ENCODE data around the gene ZNF362. TPM values are rescaled to one million over a fixed set of nuclear protein-coding genes. Genes with fewer than 3 reads are reported as not detected.
A peak's percentile ranks its signal among the peaks of the same experiment; 100 is the strongest.

ZNF362 gene
- total and polyA plus RNA-seq, 8 donors: 1.3 to 49.8 (median 8.8) TPM

DNA sequence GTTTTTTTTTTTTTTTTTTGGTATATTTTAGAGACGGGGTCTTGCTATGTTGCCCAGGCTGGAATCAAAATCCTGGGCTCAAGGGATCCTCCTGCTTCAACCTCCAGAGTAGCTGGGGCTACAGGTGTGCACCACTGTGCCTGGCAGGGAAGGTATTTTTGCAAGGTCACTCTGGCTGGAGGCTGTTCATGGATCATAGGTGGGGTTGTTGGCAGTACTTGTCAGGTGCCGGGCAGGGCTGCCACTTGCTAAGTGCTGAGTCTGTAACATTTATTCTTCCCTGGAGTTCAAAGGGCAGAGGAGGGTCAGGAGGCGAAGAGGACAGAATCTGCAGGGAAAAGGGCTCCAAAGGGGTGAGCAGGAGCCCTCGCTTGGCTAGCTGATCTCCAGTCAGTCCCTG is 40.5 kb downstream of the ZNF362 start:
- no peak overlapping the region for H3K4me3 ChIP-seq
- intact Hi-C loops (cut with DNase I; ENCODE audit: low total_unique reads): loop anchor here (2.0 to 10.0 kb wide), 2 partner anchors 70 to 168 kb away; no protein-coding TSS in a partner anchor
- H3K27me3 ChIP-seq: no peaks in the 10 kb centered on the region
- no peaks in the 10 kb centered on the region for H3K9me3 ChIP-seq
- DNase-seq: peak in 1 of 2 donors; percentile 31
- TF ChIP-seq EP300 (IDR thresholded peaks at IDR 0.05) (no peak), POLR2AphosphoS5 (IDR thresholded peaks at IDR 0.05) (no peak), POLR2A (IDR thresholded peaks at IDR 0.05) (no peak)
- TF ChIP-seq, protein P1, sequence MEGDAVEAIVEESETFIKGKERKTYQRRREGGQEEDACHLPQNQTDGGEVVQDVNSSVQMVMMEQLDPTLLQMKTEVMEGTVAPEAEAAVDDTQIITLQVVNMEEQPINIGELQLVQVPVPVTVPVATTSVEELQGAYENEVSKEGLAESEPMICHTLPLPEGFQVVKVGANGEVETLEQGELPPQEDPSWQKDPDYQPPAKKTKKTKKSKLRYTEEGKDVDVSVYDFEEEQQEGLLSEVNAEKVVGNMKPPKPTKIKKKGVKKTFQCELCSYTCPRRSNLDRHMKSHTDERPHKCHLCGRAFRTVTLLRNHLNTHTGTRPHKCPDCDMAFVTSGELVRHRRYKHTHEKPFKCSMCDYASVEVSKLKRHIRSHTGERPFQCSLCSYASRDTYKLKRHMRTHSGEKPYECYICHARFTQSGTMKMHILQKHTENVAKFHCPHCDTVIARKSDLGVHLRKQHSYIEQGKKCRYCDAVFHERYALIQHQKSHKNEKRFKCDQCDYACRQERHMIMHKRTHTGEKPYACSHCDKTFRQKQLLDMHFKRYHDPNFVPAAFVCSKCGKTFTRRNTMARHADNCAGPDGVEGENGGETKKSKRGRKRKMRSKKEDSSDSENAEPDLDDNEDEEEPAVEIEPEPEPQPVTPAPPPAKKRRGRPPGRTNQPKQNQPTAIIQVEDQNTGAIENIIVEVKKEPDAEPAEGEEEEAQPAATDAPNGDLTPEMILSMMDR (IDR thresholded peaks at IDR 0.05): no peak
- H3K4me1 ChIP-seq: peaks cover 13 to 53% (median 28%) of the 10 kb centered on the region in 4 donors
- 57 to 81% (median 73%) methylated on average over 4 of the region's 4 CpGs for WGBS, 5 donors
- H3K27ac ChIP-seq: peak overlapping the region in 1 of 5 donors; percentile 15
- H3K36me3 ChIP-seq: peaks cover 9 to 74% (median 60%) of the 10 kb centered on the region in 4 donors

DNA sequence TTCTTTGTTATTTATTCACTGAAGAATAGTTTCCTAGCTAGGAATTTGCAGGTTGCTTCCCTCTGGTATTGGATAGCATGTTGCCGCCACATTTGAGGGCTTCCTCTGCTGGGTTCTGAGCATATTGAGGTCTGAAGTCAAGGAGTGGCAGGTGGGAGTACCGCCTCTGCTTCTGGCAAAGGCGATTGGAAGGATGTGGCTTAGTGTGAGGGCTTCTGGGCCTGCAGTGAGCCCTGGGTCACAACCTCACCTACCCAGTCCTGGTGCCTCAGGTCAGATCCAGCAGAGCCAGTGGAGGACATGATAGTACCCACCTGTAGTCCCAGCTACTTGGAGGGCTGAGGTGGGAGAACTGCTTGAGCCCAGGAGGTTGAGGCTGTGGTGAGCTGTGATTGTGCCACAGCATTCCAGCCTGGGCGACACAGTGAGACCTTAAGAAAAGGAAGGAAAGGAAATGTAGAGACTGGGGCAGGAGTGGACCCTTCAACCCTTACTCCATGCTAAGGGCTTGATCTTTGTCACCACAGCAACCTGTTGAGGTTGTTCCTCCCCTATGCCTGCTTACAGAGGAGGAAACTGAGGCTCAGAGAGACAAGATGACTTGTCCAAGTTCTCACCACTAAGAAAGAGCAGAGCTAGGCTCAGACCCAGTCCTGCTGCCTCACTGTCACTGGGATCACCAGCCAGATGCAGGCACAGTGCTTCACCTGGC is 41.8 kb downstream of the ZNF362 start:
- peak overlapping the region in 2 of 5 donors; percentile 30 to 73 for H3K27ac ChIP-seq
- WGBS, 5 donors: 91 to 97% (median 94%) methylated on average over 4 of the region's 4 CpGs
- H3K27me3 ChIP-seq: no peaks in the 10 kb centered on the region
- TF ChIP-seq POLR2AphosphoS5 (IDR thresholded peaks at IDR 0.05): no peak
- TF ChIP-seq EP300 (IDR thresholded peaks at IDR 0.05): no peak
- TF ChIP-seq, protein P1 (IDR thresholded peaks at IDR 0.05): no peak
- TF ChIP-seq POLR2A (IDR thresholded peaks at IDR 0.05): no peak
- no peak for DNase-seq
- H3K4me3 ChIP-seq: no peak overlapping the region
- H3K36me3 ChIP-seq: peaks cover 9 to 70% (median 56%) of the 10 kb centered on the region in 4 donors
- H3K9me3 ChIP-seq: no peaks in the 10 kb centered on the region
- intact Hi-C loops (cut with DNase I; ENCODE audit: low total_unique reads): loop anchor here (2.0 to 10.0 kb wide), 2 partner anchors 69 to 167 kb away; no protein-coding TSS in a partner anchor
- peaks cover 13 to 48% (median 30%) of the 10 kb centered on the region in 4 donors for H3K4me1 ChIP-seq

DNA sequence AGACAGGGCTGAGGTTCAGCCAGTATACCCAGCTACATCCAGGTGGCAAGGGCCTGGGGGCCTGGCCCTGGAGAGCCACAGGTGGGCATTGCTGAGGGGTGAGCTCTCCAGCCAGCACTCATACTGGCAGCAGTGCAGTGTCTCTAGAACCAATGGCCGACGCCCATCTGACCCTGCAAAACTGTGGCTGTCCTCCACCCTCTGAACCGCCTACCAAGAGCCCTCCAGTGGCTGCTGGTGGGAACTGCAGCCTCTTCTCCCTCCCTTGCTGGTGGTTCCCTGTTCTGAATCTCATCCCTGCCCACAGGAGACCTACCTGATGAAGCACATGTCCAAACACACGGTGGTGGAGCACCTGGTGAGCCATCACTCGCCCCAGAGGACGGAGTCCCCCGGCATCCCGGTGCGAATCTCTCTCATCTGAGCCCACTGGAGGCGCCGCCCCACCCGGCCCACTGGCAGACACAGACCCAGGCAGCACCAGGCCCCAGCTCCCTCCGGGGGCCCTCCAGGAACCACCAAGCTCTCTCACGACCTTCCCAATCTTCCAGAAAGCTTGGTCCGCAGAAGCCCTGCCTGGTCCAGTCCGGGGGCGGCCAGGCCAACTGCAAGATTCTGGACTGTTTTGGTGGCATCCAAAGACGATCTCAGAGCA is 42.5 kb downstream of the ZNF362 start:
- intact Hi-C loops (cut with DNase I; ENCODE audit: low total_unique reads): loop anchor here (10.0 kb wide), 1 partner anchor 166 kb away; no protein-coding TSS in a partner anchor
- Histone ChIP-seq H3K27me3 (no peaks in the 10 kb centered on the region), H3K4me3 (no peak overlapping the region), H3K4me1 (peaks cover 13 to 45% (median 30%) of the 10 kb centered on the region in 4 donors), H3K27ac (peak overlapping the region in 2 of 5 donors; percentile 30 to 73), H3K9me3 (no peaks in the 10 kb centered on the region), H3K36me3 (peaks cover 9 to 63% (median 49%) of the 10 kb centered on the region in 4 donors)
- DNase-seq: peak; percentile 78 to 81
- TF ChIP-seq POLR2A (IDR thresholded peaks at IDR 0.05): no peak
- TF ChIP-seq, protein P1 (IDR thresholded peaks at IDR 0.05): peak in 5 of 7 experiments; percentile 79 to 94 (median 91)
- whole genome bisulfite sequencing, 5 donors: 68 to 78% (median 72%) methylated on average over 18 of the region's 18 CpGs

DNA sequence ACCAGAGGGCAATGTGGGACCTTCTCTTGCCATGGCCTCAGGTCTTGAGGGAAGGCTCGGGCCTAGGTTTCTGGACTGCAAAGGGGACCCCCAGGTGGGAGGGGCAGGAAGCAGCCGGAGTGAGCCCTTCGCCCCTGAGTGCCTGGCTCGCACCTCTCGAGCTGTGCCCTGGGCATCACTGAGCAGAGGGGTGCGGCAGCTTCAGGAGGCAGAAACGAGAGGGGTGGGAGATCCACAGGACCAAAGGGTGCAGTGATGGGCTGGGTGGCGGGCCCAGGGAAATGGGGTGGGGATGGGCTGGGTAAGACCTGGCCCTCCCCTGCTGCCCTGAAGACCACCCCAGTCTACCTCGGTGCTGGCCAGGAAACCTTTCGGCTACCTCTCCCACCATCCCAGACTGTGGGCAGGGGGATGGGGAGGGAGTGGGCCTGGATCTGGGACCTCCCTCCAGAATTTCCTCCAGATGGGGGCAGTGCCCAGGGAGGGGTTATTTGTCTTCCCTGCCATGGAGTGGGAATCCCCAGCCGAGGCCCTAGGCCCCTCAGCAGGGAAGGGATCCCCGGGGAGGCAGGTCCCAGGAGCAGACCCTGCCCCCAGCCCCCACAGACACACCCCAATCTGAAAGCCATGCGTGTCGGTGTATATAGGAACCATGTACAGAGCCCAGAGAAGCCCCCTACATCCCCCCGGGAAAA is 43.3 kb downstream of the ZNF362 start:
- Histone ChIP-seq H3K9me3 (no peaks in the 10 kb centered on the region), H3K27ac (peak overlapping the region in 1 of 5 donors; percentile 73), H3K27me3 (no peaks in the 10 kb centered on the region), H3K4me3 (no peak overlapping the region), H3K36me3 (peaks cover 8 to 54% (median 41%) of the 10 kb centered on the region in 4 donors), H3K4me1 (peaks cover 13 to 45% (median 30%) of the 10 kb centered on the region in 4 donors)
- DNase-seq: no peak
- WGBS, 5 donors: 86 to 94% (median 92%) methylated on average over 13 to 15 of the region's 15 CpGs
- TF ChIP-seq POLR2A (IDR thresholded peaks at IDR 0.05) (no peak), POLR2AphosphoS5 (IDR thresholded peaks at IDR 0.05) (no peak), EP300 (IDR thresholded peaks at IDR 0.05) (no peak)
- TF ChIP-seq, protein P1 (IDR thresholded peaks at IDR 0.05): no peak
- intact Hi-C loops (cut with DNase I; ENCODE audit: low total_unique reads): loop anchor here (10.0 kb wide), 1 partner anchor 165 kb away; no protein-coding TSS in a partner anchor

Measured in stomach (tissue), 9 donors.